GM18951 (cell line): ENCODE data around the gene MRPL18.

Experiments used
- POLR2A ChIP-seq: IDR thresholded peaks from 4 replicates; pipeline ENCODE4 v1.6.1; 2011; ENCODE audit warnings: mild to moderate bottlenecking; ENCODE audit not compliant: insufficient read length, insufficient read depth; ENCODE audit errors: extremely low read depth
- in situ Hi-C: fragments of 300-500 bp; cut with MboI; formaldehyde crosslinking; loops from one replicate; pipeline ENCODE4 v1.12.0; 2022; ENCODE audit warnings: low sequenced_read_pairs, mixed read lengths, inconsistent platforms; ENCODE audit not compliant: unreplicated experiment

MRPL18 gene

DNA sequence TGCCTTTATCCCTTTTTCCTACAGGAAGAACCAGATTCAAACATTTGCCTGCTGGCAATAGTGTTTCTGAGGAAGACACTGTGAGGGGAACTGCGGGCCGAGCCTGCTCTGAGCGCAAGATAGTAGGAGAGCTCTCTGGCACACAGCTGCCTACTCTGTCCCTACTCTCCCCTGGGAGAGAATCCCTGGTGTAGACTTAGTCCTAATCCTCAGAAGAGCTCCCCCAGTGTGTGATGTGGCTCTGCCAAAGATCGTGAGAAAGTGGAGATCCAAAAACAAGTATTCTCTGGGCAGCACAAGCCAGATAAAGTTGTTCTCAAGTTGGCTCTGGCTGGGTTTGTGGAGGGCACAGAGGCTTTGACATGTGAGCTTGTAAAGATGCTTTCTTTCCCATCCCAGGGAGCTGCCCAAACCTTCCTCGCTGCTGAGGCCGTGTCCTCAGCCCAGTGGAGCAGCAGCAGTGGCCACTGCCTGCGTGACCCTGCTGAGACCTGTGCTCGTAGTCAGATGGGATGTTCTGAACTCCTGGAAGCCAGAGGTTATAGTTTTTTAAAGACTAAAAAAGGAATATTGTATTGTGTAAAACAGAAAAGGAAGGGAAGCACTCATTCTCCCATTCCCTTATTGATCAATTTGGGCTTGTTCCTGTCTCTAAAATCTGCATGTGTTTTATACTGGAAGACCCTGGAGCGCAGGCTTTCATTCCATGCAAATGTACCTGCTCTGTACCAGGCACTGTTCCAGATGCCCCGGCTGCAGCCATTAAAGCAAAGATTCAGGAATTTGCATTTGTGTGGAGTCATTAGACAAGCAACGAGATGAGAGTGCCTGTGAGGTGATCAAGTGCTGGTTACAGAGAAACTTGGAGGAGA is 40.5 kb downstream of the MRPL18 start:
- in situ Hi-C loops: no loop called here

DNA sequence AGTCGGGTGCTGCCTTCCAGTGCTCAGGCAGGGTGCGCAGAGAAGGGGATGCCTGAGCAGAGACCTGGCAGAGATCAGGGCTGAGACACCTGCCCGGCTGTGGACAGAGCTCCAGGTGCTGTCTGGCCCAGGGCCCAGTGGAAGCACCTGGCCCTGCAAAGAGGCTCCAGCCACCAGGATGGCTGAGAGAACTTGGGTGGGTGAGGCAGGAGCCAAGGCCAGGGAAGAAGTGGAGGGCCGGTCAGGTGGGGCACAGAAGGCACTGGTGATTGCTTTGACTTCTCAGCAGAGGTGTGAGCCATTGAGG is 41.1 kb downstream of the MRPL18 start:
- TF ChIP-seq POLR2A: no peak
- in situ Hi-C loops: no loop called here

More for the DNA sequence above, 40.5 kb downstream of the MRPL18 start:
- TF ChIP-seq POLR2A: no peak

DNA sequence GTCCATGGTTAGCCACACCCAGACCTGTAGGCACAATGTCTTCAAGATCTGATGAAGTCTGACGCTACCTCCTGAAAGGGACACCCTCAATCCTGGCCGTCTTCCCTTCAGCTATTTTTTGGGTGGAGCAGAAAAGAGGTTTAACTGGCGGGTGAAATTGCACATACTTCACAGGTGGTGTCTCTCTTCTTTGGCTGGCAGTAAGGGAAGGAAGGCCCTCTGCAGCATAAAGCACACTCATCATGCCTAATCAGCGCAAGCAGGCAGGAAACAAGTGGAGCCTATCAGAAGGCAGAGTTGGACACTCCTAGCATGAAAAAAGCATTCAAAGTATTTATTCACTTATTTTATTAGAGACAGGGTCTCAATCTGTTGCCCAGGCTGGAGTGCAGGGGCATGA is 42.7 kb downstream of the MRPL18 start:
- in situ Hi-C loops: no loop called here
- TF ChIP-seq POLR2A: no peak

DNA sequence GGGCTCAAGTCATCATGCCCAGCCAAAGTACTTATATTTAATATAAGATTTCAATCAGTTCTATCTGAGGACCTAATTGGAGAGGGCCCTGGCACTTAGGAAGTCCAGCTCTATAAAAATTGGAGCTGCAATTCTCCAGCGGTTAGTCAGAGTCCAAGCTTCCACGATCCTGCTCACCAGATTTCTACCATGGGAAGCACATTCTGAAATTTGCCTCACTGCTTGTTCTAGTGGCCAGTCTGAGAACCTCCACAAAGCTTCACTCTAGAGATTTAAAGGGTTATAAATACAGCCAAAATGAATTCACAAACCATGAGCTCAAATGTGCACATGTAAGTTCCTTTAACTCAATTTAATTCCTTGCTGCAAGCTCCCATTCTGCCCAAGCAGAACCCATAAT is 43.3 kb downstream of the MRPL18 start:
- in situ Hi-C loops: no loop called here
- no peak for TF ChIP-seq POLR2A

DNA sequence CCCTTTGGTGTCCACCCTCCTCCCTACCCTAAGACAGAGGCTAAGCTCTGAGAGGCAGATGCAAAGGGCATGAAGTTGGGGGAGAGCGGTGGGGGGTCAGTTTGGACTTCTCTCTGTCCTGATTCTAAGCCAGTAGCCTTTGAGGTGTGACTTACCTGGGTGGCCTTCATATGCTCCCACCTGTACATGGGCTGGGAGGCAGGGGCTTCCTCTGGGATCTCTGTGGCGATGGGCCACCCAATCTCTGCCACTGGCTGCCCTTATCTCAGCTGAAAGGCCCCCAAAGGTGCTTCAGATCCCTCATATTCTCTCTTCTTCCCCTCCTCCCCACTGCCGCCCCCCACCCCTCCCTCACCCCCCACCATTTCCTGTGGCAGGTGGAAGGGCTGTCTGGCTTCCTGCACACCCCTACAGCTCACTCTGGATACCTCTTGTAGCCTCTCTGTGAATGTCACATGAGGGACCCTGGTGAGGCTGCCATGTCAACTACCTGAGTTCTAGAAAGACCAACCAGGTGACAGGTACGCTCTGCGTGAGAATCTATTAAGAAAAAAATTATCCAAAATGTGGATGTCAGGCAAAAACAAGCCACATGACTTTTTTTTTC is 43.8 kb downstream of the MRPL18 start:
- in situ Hi-C loops: no loop called here
- TF ChIP-seq POLR2A: no peak

DNA sequence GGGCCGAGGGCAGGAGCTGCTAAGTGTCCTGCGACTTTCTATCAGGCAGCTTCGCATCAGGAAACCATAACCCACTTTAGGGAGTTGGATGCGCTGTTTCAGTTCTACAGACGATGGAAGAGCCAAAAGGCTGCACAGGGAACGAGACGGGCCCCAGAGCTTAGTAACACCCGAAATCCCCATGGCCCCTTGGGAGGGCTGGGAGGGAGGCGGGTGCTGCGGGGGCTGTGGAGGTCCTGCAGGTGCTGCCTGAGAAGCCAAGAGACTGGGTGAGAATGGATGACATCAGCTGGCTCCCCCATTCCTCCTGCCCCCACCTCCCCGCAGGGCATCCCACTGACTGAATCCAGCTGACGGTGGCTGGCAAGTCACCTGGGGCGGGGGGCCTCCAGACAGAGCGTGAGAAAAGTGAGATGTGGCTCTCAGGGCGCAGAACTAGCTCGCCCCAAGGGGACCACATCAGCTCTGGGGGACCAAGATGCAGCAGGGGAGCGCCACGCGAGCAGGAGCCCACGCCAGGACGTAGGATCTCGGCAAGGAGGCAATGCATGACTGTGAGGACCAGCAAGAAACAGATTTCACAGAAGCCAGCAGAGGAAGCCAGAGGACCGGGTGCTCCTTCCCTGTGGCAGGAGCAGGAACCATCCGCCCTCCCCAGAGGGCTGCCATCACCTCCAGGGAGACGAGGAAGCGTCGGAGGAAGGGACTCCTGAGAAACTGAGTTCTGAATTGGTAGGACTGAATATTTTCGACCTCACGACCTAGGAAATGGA is 46.6 kb downstream of the MRPL18 start:
- no peak for TF ChIP-seq POLR2A
- in situ Hi-C loops: no loop called here

DNA sequence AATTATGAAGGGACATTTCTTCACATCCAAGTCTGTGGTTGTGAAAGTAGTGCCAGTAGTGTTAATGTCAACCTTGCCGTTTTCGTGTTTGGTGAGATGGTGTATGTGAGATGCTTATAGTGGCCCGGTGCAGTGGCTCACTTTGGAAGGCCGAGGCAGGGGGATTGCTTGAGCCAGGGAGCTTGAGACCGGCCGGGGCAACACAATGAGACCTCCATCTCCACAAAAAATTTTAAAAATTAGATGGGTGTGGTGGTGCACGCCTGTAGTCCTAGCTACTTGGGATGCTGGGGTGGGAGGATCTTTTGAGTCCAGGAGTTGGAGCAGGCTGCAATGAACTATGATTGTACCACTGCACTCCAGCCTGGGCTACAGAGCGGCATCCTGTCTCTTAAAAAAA is 47.2 kb downstream of the MRPL18 start:
- in situ Hi-C loops: no loop called here
- no peak for TF ChIP-seq POLR2A

DNA sequence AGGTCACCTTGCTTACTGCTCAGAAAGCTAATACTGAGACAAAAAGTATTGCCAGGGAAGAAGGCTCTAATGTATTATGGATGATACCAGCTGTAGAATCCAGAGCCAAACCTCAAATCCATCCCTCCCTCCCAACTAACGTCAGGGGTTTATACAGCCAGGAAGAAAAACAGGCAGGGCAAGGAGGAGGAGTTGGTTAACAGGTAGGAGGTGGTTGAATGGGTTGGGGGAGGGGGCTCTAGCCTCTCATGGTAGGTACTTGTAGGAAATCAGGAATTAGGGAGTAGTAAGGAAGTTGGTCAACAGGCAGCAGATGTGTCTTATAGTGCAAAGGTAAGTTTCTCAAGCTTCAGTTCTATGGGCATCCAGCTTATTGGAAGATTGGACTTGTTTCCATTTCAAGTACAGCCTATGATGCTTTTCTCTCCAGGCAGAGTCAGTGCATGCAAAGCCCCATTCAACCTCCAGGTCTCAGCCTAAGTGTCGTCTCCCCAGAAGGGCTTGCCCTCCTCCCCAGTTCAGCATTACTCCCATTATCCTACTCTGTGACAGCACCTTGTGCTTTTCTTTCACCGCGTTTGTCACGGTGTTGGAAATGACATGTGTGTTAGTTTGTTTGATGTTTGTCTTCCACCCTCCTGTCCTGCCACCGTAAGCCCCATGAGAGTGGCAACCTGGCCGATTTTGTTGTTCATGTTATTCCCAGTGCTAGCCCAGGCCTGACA is 47.9 kb downstream of the MRPL18 start:
- TF ChIP-seq POLR2A: no peak
- in situ Hi-C loops: no loop called here

DNA sequence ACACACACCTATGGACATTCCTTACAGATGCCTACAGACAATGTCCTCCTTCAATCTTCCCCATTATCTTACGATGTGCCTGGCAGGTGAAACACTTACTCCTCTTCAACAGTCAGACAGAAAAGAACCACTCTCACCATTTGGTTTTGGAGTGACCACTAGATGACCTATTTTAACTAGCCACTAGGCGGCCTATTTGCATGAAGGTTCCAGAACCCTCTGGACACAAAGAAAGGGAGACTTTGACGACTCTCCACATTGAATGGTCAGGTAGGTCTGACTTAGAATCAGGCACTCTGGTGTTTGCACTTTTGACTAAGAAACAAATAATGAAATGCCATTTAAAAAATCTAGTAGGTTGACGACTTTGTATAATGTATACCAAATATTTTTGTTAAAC is 51.8 kb downstream of the MRPL18 start:
- no peak for TF ChIP-seq POLR2A
- in situ Hi-C loops: no loop called here

DNA sequence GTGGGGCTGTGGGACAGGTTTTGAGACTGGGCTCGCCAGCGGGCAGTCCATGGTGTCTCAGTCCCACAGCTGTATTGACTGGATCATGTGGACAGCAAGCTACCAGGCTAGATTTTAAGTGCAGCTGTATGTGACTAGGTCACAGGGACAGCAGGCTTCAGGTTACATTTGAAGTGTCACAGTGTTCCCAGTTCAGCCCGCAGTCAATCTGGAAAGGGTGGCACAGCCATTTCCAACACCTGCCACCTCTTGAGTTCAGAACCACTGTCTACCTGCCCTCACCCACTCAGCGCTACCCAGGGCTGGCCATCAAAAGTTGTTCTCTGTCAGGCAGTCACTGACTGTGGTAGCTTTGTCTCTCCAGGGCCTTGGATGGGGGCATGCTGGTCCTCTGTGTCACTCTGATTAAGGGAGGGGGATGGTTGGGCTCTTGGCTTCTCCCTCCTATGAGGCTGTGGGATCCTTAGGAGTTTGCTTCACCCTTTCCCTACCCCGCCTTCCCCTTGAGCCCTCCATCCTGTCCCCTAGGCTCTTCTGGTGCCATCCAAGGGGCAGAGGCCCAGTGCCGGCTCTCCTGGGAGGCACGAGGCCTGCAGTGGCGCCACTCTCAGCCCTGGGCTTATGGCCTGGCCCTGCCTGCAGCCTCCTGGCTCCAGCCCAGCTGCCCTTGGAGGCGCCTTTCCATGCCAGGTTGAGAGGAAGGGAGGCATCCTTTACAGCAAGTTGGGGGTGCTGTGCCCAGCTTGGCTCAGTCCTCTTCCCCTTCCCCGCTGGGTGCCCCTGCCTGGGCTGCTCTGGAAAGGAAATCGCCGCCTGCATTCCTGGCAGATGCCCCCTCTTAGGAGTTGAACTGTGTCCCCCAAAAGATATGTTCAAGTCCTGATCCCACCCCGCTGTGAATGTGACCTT is 54.7 kb downstream of the MRPL18 start:
- TF ChIP-seq POLR2A: no peak
- in situ Hi-C loops: no loop called here
